HG03175 (cell line): ENCODE results near the gene MARCKSL1.
A peak's percentile ranks its signal among the peaks of the same experiment; 100 is the strongest.
"Not testable (repeated sequence)": the region's sequence is repeated elsewhere in the genome, so short reads cannot be mapped to it uniquely, and the experiment has no call there.

Source experiments
- ATAC-seq: cut with Tn5 transposase; IDR thresholded peaks from one replicate; pipeline ENCODE4 v1.9.1; 2021; ENCODE audit warnings: mild to moderate bottlenecking, moderate library complexity; ENCODE audit not compliant: unreplicated experiment

The MARCKSL1 gene

DNA sequence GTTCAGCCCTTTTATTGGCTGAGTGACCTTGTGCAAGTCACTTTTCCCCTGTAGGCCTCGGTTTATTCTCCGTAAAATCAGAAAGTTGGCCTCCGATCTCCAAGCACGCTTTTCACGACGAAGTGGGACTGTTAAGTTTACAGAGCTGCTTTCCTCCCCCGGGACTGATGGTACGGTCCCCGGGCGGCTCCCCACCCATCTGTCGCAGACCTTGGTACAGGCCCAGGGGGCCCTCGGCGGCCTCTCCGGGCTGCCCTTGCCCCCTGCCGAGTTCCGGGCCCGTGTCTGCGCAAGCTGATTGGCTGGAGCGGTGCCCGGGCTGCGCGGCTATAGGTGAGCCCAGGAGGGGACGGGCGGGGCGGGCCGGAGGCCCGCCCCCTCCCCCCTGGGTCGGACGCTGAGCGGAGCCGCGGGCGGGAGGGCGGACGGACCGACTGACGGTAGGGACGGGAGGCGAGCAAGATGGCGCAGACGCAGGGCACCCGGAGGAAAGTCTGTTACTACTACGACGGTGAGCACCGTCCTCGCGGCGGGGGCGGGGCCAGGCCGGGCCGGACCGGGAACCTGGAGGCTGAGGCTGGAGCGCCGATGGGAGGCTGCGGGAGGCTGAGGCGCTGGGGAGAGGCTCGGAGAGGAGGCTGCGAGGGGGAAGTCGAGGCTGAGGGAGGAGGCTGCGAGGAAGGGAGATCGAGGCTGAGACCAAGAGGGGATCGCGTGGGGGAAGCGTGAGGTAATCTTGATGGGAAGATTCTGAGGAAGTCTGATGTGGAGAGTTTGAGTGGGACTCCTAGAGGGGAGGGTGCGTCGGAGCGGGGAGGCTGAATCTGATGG lies 44.1 kb downstream of the MARCKSL1 start, which contains the start of gene HDAC1:
Gene HDAC1, plus strand, starts transcription at position 376 of the 831 bp plus-strand sequence. Its CDS starts 87 bp downstream, at position 463.
- peak; percentile 97 for ATAC-seq

DNA sequence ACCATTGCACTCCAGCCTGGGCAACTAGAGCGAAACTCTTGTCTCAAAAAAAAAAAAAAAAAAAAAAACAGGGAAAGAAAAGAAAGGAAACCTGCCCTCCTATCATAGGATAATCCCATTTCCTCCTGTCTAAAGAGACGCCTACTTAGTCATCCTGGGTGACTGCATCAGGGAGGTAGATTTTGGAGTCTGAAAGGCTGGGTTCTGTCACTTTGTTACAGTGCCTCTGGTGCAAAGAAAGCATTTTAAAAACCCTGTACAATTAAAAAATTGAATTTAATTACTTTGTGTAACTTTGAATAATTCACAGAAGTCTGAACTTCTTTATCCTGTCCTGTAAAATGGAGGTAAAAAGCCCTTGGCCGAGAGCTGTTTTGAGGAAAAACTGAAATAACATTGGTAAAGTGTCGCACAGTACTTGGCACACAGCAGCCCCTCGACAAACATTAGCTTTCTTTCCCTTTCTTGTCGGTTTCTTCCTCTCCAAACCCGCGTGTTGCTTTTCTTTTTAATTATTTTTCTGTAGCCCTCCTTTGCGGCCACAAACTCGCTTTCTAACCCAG lies 44.8 kb downstream of the MARCKSL1 start:
- ATAC-seq = no peak

DNA sequence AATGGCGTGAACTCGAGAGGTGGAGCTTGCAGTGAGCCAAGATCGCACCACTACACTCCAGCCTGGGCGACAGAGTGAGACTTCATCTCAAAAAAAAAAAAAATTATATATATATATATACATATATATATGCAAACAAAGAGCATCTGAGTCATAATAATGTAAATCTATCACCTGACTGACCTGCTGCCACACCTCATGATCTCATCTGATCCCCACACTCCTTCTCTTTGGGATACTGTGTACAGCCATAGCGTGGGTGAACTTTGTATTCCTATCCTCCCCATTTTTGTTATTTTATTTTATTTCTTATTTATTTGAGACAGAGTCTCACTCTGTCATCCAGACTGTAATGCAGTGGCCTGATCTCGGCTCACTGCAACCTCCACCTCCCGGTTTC lies 46.8 kb downstream of the MARCKSL1 start:
- ATAC-seq = no peak

DNA sequence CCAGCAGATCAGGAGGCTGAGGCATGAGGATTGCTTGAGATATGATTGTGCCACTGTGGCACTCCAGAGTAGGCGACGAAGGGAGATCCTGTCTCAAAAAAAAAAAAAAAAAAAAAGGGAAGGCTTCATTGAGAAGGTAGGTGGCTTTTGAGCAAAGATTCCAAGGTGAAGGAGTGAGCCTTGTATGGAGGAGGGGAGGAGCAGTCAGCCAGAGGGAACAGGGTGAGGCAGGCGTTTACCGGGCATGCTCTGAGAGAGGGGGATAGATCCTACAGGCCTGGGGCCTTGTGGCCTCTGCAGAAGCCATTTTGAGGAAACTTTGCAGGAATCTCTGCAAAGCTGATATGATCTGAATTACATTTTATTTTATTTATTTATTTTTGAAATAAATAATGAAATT lies 49.3 kb downstream of the MARCKSL1 start:
- ATAC-seq = no peak

DNA sequence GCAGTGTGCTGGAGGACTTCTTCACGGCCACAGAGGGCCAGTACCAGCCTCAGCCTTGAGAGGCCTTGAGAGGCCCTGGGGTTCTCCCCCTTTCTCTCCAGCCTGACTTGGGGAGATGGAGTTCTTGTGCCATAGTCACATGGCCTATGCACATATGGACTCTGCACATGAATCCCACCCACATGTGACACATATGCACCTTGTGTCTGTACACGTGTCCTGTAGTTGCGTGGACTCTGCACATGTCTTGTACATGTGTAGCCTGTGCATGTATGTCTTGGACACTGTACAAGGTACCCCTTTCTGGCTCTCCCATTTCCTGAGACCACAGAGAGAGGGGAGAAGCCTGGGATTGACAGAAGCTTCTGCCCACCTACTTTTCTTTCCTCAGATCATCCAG lies 50.4 kb downstream of the MARCKSL1 start:
- ATAC-seq = no peak

DNA sequence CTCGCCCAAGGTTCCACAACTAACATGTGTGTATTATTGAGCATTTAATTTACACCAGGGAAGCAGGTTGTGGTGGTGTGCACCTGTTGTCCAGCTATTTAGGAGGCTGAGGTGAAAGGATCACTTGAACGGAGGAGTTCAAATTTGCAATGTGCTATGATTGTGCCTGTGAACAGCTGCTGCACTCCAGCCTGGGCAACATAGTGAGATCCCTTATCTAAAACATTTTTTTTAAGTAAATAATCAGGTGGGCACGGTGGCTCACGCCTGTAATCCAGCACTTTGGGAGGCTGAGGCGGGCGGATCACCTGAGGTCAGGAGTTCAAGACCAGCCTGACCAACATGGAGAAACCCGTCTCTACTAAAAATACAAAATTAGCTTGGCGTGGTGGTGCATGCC lies 51.3 kb downstream of the MARCKSL1 start:
- ATAC-seq = not testable (repeated sequence)
